Dendritic cell treated with granulocyte-macrophage colony-stimulating factor and Interleukin-4, amounts not matched to agents 40 ng/mL and 50 ng/mL, for 4 days (primary cell): Measurements from ENCODE around the gene P2RX4.
"Not testable (repeated sequence)": the region's sequence is repeated elsewhere in the genome, so short reads cannot be mapped to it uniquely, and the experiment has no call there.

Experiments used
- H3K27ac Mint-ChIP-seq: one replicate; pipeline ENCODE4 v1.8.0; 2022; ENCODE audit warnings: mild to moderate bottlenecking, mixed read lengths
- H3K27me3 Mint-ChIP-seq: one replicate; pipeline ENCODE4 v1.8.0; 2022; ENCODE audit warnings: mild to moderate bottlenecking, mixed read lengths
- H3K36me3 Mint-ChIP-seq: one replicate; pipeline ENCODE4 v1.8.0; 2022; ENCODE audit warnings: low read depth, mixed read lengths
- H3K4me1 Mint-ChIP-seq: one replicate; pipeline ENCODE4 v1.8.0; 2022; ENCODE audit warnings: low read depth, mixed read lengths
- H3K4me3 Mint-ChIP-seq: one replicate; pipeline ENCODE4 v1.8.0; 2022; ENCODE audit warnings: mild to moderate bottlenecking, moderate library complexity, mixed read lengths
- H3K9me3 Mint-ChIP-seq: one replicate; pipeline ENCODE4 v1.8.0; 2022; ENCODE audit warnings: mixed read lengths
- intact Hi-C: fragments of 100-400 bp; cut with micrococcal nuclease; formaldehyde crosslinking; loops from one replicate; pipeline ENCODE4 v1.15.0; 2022

Gene P2RX4

DNA sequence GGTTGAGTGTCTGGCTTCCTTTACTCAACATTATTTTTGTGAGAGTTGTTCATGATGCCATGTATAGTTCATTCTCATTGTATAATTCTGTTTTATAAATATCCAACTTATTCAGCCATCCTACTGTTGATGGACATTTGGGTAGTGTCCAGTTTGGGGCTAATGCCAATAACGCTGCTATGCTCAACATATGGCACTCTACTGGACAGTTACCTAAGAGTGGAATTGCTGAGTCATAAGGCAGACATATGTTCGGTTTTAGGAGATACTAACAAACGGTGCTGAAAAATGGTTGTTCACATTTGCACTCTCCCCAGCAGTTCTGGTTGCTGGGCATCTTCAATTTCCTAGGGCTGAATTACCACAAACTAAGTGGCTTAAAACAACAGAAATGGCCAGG, 28.7 kb upstream of the P2RX4 start:
- no peak overlapping the region for H3K27ac Mint-ChIP-seq
- H3K36me3 Mint-ChIP-seq: peaks cover 55% of the 10 kb centered on the region
- peaks cover 31% of the 10 kb centered on the region for H3K4me1 Mint-ChIP-seq

DNA sequence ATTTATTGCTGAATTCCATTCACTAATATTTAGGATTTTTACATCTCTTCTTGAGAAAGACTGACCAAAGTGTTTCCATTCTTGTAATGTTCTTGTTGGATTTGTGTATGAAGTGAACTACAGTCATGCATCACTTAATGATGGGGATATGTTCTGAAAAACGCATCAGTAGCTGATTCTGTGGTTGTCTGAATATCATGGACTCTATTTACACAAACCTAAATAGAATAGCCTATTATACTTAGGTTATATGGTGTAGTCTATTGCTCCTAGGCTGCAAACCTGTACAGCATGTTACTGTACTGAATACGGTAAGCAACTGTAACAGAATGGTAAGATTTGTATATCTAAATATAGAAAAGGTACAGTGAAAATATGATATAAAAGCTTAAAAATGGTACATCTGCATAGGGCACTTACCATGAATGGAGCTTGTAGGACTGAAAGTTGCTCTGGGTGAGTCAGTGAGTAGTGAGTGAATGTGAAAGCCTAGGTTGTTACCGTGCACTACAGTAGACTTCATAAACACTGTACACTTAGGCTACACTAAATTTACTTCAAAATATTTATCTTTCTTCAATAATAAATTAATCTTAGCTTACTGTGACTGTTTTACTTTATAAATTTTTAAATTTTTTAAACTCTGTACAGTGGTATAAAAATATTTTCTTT, 27.6 kb upstream of the P2RX4 start:
- H3K9me3 Mint-ChIP-seq: no peaks in the 10 kb centered on the region
- peaks cover 24% of the 10 kb centered on the region for H3K4me1 Mint-ChIP-seq
- peaks cover 51% of the 10 kb centered on the region for H3K36me3 Mint-ChIP-seq
- no peak overlapping the region for H3K4me3 Mint-ChIP-seq
- H3K27me3 Mint-ChIP-seq: no peaks in the 10 kb centered on the region
- H3K27ac Mint-ChIP-seq: no peak overlapping the region
- intact Hi-C loops: no loop called here

More for the DNA sequence above, 28.7 kb upstream of the P2RX4 start:
- intact Hi-C loops: no loop called here
- no peaks in the 10 kb centered on the region for H3K9me3 Mint-ChIP-seq
- no peak overlapping the region for H3K4me3 Mint-ChIP-seq
- H3K27me3 Mint-ChIP-seq: no peaks in the 10 kb centered on the region

DNA sequence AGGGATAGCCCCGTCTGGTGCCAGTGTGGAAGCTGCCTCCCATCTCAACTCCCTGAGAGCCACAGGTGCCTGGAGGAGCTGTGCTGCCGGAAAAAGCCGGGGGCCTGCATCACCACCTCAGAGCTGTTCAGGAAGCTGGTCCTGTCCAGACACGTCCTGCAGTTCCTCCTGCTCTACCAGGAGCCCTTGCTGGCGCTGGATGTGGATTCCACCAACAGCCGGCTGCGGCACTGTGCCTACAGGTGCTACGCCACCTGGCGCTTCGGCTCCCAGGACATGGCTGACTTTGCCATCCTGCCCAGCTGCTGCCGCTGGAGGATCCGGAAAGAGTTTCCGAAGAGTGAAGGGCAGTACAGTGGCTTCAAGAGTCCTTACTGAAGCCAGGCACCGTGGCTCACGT, 25.5 kb upstream of the P2RX4 start:
- peaks cover 40% of the 10 kb centered on the region for H3K36me3 Mint-ChIP-seq

DNA sequence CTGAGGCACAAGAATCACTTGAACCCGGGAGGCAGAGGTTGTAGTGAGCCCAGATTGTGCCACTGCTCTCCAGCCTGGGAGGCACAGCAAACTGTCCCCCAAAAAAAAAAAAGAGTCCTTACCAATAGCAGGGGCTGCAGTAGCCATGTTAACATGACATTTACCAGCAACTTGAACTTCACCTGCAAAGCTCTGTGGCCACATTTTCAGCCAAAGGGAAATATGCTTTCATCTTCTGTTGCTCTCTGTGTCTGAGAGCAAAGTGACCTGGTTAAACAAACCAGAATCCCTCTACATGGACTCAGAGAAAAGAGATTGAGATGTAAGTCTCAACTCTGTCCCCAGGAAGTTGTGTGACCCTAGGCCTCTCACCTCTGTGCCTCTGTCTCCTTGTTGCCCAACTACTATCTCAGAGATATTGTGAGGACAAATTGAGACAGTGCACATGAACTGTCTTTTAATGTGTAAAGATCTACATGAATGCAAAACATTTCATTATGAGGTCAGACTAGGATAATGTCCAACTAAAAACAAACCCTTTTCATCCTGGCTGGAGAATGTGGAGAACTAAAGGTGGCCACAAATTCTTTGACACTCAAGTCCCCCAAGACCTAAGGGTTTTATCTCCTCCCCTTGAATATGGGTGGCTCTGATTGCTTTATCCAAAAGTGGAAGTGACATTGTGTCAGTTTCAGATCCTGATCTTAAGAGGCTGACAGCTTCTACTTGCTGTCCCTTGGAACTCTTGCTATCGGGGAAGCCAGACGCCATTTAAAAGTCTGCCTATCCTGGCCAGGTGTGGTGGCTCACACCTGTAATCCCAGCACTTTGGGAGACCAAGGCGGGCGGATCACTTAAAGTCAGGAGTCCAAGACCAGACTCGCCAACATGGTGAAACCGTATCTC, 24.7 kb upstream of the P2RX4 start:
- Mint-ChIP-seq H3K27ac (peak overlapping the region; percentile 77), H3K4me3 (no peak overlapping the region), H3K4me1 (peaks cover 32% of the 10 kb centered on the region), H3K9me3 (no peaks in the 10 kb centered on the region), H3K27me3 (no peaks in the 10 kb centered on the region), H3K36me3 (peaks cover 38% of the 10 kb centered on the region)
- intact Hi-C loops: no loop called here

More for the DNA sequence above, 25.5 kb upstream of the P2RX4 start:
- intact Hi-C loops: no loop called here
- Mint-ChIP-seq H3K4me3 (no peak overlapping the region), H3K27me3 (no peaks in the 10 kb centered on the region), H3K9me3 (no peaks in the 10 kb centered on the region), H3K27ac (peak overlapping the region; percentile 77), H3K4me1 (peaks cover 27% of the 10 kb centered on the region)

DNA sequence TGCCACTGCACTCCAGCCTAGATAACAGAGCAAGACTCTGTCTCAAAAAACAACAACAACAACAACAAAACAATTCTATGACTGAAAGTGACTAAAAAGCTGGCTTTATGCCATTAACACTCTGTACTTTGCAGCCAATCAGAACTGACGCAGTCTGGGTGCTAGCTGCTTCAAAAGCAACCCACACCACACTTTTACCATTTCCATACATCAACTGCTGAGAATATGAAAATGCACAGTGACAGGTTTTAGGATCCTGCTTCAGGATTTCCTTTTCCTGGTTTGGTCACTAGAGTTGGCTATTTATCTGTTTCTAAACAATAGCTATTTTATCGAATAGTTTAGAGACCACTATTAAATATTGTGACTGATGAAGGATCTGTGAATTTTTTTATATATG, 23.1 kb upstream of the P2RX4 start:
- no peaks in the 10 kb centered on the region for H3K9me3 Mint-ChIP-seq
- no peak overlapping the region for H3K4me3 Mint-ChIP-seq
- intact Hi-C loops: no loop called here
- H3K27me3 Mint-ChIP-seq: no peaks in the 10 kb centered on the region
- H3K4me1 Mint-ChIP-seq: peaks cover 48% of the 10 kb centered on the region
- peaks cover 23% of the 10 kb centered on the region for H3K36me3 Mint-ChIP-seq
- peak overlapping the region; percentile 77 for H3K27ac Mint-ChIP-seq

DNA sequence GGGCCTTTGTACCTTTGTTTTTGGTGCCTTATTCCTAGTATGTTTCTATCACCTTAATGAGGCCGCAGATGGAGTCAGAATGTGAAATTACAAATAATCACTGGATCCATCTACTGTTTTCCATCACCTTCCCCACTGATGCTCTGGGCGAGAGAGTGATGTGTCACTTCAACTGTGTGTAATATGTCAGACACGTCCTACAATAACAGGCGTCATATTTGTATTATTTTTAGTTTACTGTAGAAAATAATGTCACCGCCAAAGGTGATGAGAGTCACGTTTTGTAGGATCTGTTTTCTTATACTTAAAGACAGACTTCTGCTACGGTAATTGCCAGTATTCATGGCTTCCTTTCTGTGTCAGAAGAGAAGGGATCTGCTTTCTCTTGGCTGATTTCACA, 22.4 kb upstream of the P2RX4 start:
- H3K27ac Mint-ChIP-seq: no peak overlapping the region
- H3K4me1 Mint-ChIP-seq: peaks cover 55% of the 10 kb centered on the region
- intact Hi-C loops: no loop called here
- no peaks in the 10 kb centered on the region for H3K27me3 Mint-ChIP-seq
- peaks cover 18% of the 10 kb centered on the region for H3K36me3 Mint-ChIP-seq
- no peaks in the 10 kb centered on the region for H3K9me3 Mint-ChIP-seq
- H3K4me3 Mint-ChIP-seq: no peak overlapping the region

DNA sequence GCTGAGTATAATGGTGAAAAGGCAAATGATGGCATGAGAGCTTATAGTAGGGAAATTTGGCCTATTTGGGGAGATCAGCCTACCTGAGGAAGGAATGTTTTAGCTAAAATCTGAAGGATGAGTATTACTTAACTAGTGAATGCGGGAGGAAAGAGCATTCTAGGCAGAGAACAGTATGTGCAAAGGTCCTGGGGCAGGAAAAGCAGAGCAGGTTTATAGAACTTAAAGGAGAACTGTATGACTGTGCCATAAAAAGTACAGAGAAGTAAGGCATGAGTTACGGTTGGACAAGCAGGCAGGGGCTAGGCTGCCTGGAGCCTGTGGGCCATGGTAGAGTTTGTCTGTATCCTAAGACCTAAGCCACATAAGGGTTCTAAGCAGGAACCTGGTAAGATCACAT, 21.7 kb upstream of the P2RX4 start:
- Mint-ChIP-seq H3K4me3 (no peak overlapping the region), H3K27me3 (no peaks in the 10 kb centered on the region), H3K9me3 (no peaks in the 10 kb centered on the region), H3K4me1 (peaks cover 62% of the 10 kb centered on the region), H3K36me3 (peaks cover 18% of the 10 kb centered on the region), H3K27ac (no peak overlapping the region)
- intact Hi-C loops: no loop called here

DNA sequence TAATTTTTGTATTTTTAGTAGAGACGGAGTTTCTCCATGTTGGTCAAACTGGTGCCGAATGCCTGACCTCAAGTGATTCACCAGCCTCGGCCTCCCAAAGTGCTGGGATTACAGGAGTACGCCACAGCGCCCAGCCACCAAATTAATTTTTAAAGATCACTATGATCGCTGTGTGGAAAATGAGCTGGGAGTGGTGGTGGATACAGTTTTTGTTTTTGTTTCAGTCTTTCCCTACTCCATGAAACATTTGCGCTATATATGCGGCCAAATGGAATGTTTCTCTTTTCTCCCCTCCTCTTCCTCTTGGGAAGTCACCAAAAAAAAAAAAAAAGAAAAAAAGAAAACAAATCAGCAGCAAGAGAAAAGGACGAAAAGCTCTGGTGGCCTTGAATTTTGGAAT, 20.8 kb upstream of the P2RX4 start:
- peaks cover 18% of the 10 kb centered on the region for H3K36me3 Mint-ChIP-seq
- no peaks in the 10 kb centered on the region for H3K27me3 Mint-ChIP-seq
- intact Hi-C loops: no loop called here
- no peaks in the 10 kb centered on the region for H3K9me3 Mint-ChIP-seq
- H3K4me3 Mint-ChIP-seq: no peak overlapping the region
- peaks cover 68% of the 10 kb centered on the region for H3K4me1 Mint-ChIP-seq
- peak overlapping the region; percentile 47 for H3K27ac Mint-ChIP-seq

DNA sequence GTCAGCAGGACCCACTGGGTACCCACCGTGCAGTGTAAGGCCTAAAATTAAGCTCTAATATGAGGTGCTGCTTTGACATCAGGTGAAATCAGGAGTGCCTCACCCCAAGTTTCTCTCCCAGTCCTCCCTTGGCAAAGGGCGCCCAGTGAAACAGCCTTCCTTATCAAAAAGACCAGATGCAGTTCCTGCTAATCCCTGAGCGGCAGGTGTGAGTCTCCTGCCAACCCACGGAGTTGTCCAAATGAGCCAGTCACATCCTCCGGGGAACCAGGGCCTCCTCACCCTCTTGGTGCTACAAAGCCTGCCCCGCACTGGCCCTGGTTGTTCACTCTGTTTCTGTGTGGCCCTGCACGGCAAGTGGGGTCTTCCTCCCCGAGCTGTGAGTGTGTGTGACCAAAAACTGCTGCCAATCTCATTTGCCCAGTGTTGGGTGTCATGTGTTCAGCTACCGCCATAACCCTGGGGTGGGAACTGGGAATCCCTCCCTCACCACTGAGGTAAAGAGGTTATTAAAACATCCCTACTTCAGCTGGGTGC, 20.2 kb upstream of the P2RX4 start:
- Mint-ChIP-seq H3K9me3 (no peaks in the 10 kb centered on the region), H3K27me3 (no peaks in the 10 kb centered on the region), H3K27ac (peak overlapping the region; percentile 47), H3K4me3 (no peak overlapping the region), H3K36me3 (peaks cover 12% of the 10 kb centered on the region), H3K4me1 (peaks cover 64% of the 10 kb centered on the region)
- intact Hi-C loops: loop anchor here (2.0 to 5.0 kb wide), 2 partner anchors 25 to 57 kb away; partner anchors contain the start of gene P2RX7

DNA sequence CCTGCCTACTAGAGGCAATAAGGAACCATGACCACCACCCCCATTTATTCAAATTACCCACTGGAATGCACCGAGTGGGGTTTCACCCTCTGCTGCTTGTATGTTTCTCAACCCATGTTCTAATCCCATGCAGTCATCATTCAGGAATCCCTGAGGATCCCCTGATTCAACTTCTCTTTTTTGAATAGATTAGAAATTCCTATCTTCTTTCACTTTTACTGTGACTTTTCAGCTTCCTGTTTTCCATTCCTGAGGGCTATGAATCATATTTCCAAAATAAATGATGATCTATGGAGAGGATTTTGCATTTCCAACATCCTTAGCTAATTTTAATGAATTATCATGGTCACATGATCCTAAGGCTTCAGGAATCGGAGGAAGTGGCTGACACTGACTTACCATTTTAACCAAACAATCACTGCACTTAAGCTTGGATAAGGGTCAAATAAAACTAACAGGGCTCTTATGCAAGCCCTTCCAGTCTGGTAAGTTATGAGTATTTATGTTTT, 19.4 kb upstream of the P2RX4 start:
- H3K36me3 Mint-ChIP-seq: peaks cover 7% of the 10 kb centered on the region
- peaks cover 55% of the 10 kb centered on the region for H3K4me1 Mint-ChIP-seq
- no peaks in the 10 kb centered on the region for H3K27me3 Mint-ChIP-seq
- H3K9me3 Mint-ChIP-seq: no peaks in the 10 kb centered on the region
- intact Hi-C loops: loop anchor here (2.0 to 5.0 kb wide), 2 partner anchors 24 to 58 kb away; partner anchors contain the start of gene P2RX7
- peak overlapping the region; percentile 47 for H3K27ac Mint-ChIP-seq
- no peak overlapping the region for H3K4me3 Mint-ChIP-seq

DNA sequence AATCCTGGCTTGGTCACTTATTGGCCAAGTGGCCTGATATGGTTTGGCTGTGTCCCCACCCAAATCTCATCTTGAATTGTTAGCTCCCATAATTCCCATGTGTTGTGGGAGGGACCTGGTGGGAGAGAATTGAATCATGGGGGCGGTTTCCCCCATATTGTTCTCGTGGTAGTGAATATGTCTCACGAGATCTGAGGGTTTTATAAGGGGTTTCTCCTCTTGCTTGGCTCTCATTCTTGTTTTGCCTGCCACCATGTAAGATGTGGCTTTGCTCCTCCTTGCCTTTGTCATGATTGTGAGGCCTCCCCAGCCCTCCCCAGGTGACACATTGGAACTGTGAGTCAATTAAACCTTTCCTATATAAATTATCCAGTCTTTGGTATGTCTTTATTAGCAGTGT, 18.8 kb upstream of the P2RX4 start:
- intact Hi-C loops: loop anchor here (2.0 to 5.0 kb wide), 2 partner anchors 24 to 59 kb away; partner anchors contain the start of gene P2RX7
- no peaks in the 10 kb centered on the region for H3K27me3 Mint-ChIP-seq
- H3K36me3 Mint-ChIP-seq: peaks cover 1% of the 10 kb centered on the region
- H3K27ac Mint-ChIP-seq: peak overlapping the region; percentile 47
- no peak overlapping the region for H3K4me3 Mint-ChIP-seq
- no peaks in the 10 kb centered on the region for H3K9me3 Mint-ChIP-seq
- peaks cover 49% of the 10 kb centered on the region for H3K4me1 Mint-ChIP-seq

DNA sequence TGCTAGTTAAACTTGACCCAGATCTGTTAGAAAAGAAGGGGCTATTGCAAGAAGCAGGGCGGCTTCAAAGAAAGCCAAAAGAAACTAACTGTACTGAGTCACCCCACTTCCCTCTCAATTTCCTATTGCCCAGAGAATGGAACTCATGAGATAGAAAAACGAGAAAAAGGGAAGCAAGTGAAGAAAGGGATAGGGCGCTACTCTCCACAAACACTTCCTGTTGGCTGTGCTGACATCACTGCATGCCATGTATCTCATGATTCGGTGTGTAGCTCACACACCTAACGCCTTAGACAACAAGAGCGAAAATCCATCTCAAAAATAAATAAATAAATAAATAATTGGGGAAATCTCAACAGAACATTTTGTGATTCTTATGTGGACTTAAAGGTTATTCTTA, 13.0 kb upstream of the P2RX4 start:
- H3K4me1 Mint-ChIP-seq: peaks cover 27% of the 10 kb centered on the region
- no peaks in the 10 kb centered on the region for H3K9me3 Mint-ChIP-seq
- H3K27ac Mint-ChIP-seq: peak overlapping the region; percentile 76
- no peaks in the 10 kb centered on the region for H3K27me3 Mint-ChIP-seq
- intact Hi-C loops: no loop called here
- H3K4me3 Mint-ChIP-seq: peak overlapping the region; percentile 2
- H3K36me3 Mint-ChIP-seq: no peaks in the 10 kb centered on the region

DNA sequence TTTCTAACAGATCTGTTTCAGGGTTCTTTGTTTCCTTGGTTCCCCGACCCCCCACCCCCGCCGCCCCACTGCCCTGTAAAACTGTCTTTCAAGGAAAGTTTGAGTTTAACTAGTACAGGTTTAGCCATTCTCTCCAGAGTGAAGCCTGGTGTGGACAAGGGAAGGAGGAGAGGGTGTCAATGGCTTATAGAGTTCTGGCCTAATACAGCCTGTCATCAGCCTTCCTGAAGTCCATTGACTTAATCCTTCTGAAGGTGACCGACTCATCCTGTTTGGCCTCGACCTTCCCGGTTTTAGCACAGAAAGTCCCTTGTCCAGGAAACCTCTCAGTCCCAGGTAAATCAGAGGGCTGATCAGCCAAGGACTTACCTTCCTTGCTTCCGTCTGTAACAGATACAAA, 11.0 kb upstream of the P2RX4 start:
- Mint-ChIP-seq H3K36me3 (no peaks in the 10 kb centered on the region), H3K9me3 (no peaks in the 10 kb centered on the region), H3K4me1 (peaks cover 8% of the 10 kb centered on the region), H3K4me3 (no peak overlapping the region), H3K27me3 (no peaks in the 10 kb centered on the region), H3K27ac (no peak overlapping the region)
- intact Hi-C loops: no loop called here

DNA sequence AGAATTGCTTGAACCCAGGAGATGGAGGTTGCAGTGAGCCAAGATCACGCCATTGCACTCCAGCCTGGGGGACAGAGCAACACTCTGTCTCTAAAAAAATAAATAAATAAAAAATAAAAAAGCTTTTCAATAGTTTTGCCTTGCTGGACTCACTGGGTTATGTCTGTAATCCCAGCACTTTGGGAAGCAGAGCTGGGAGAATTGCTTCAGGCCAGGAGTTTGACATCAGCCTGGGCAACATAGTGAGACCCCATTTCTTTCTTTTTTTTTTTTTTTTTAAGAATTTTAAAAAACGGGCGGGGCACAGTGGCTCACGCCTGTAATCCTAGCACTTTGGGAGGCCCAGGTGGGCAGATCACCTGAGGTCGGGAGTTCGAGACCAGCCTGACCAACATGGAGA, 8.8 kb upstream of the P2RX4 start:
- intact Hi-C loops, H3K9me3 Mint-ChIP-seq, H3K27ac Mint-ChIP-seq, H3K36me3 Mint-ChIP-seq, H3K4me3 Mint-ChIP-seq, H3K27me3 Mint-ChIP-seq: not testable (repeated sequence)
- H3K4me1 Mint-ChIP-seq: peaks cover 14% of the 10 kb centered on the region
